GM12878 (cell line): ENCODE results near the gene DNAJC2. TPM values are rescaled to one million over a fixed set of nuclear protein-coding genes. Genes with fewer than 3 reads are reported as not detected.

Experiments used
- ATAC-seq: fragments of 200-7000 bp; cut with Tn5 transposase; 3 replicates; pipeline ENCODE4 v1.9.1; 2020; ENCODE audit warnings: mild to moderate bottlenecking, moderate library complexity
- Bru-seq: library from RNA; stranded (reverse); fragments of 400-500 nt; gene quantifications from one replicate; lab custom pipeline; 2021; lab: Mats Ljungman, UMichigan
- BruChase-seq, 2 experiments: library from RNA; stranded (reverse); fragments of 400-500 nt; gene quantifications; one replicate each; lab custom pipeline; 2021; lab: Mats Ljungman, UMichigan
- BruUV-seq: library from RNA; stranded (reverse); fragments of 400-500 nt; replicated peaks from 2 replicates; lab custom pipeline; 2021; lab: Mats Ljungman, UMichigan
- CTCF ChIA-PET: fragments of 300-600 bp; sonication (Branson Sonifier 250); formaldehyde crosslinking; extraction: SDS; loops from one replicate; lab custom pipeline; 2021; ENCODE audit warnings: inconsistent platforms; lab: Yijun Ruan, JAX
- POLR2A ChIA-PET: fragments of 350-600 bp; formaldehyde crosslinking; extraction: SDS; loops from one replicate; lab custom pipeline; 2021; ENCODE audit warnings: inconsistent platforms; lab: Charles Lee
- RAD21 ChIA-PET: fragments of 300-600 bp; sonication (Branson Sonifier 250); formaldehyde crosslinking; loops from one replicate; lab custom pipeline; 2023; ENCODE audit warnings: antibody characterized with exemption; ENCODE audit not compliant: unreplicated experiment; lab: Charles Lee
- SMC1A ChIA-PET: fragments of 300-600 bp; sonication (Branson Sonifier 250); formaldehyde crosslinking; loops from one replicate; lab custom pipeline; 2023; ENCODE audit not compliant: unreplicated experiment, uncharacterized antibody; lab: Charles Lee
- DNase-seq: peaks from one replicate; pipeline ENCODE4 v3.0.0-alpha.2; 2011; ENCODE audit warnings: low read depth, low spot score
- FAIRE-seq: peaks from 3 replicates; lab custom pipeline; 2011; peaks lifted over from hg19 to GRCh38; lab: Jason Lieb, UNC
- H2AFZ ChIP-seq: 2 replicates; pipeline ENCODE4 v1.6.0; 2011; ENCODE audit warnings: low read depth, low read length, control low read depth; ENCODE audit not compliant: control insufficient read depth
- H3K27ac ChIP-seq: 2 replicates; pipeline ENCODE4 v1.5.1; 2011; ENCODE audit warnings: control low read depth; ENCODE audit not compliant: control insufficient read depth, insufficient read depth
- H3K27me3 ChIP-seq, 2 experiments: replicated peaks in 1 of 2; 2 replicates each; pipeline versions ENCODE4 v1.6.0 to v1.6.1; 2011; ENCODE audit warnings: low read length in 1 of 2; ENCODE audit not compliant: control insufficient read depth in 2 of 2, insufficient read depth in 2 of 2
- H3K36me3 ChIP-seq, 2 experiments: 2 replicates each; pipeline ENCODE4 v1.5.1; 2011; ENCODE audit warnings: low read length in 1 of 2; ENCODE audit not compliant: control insufficient read depth in 2 of 2, insufficient read depth in 2 of 2
- H3K4me1 ChIP-seq: 2 replicates; pipeline ENCODE4 v1.6.1; 2011; ENCODE audit warnings: mild to moderate bottlenecking, low read length, moderate library complexity, mixed read lengths; ENCODE audit not compliant: control insufficient read depth, insufficient read depth
- H3K4me2 ChIP-seq: 2 replicates; pipeline ENCODE4 v1.6.0; 2011; ENCODE audit warnings: control low read depth; ENCODE audit not compliant: control insufficient read depth, insufficient read depth
- H3K4me3 ChIP-seq: fragments of 200-600 bp; sonication (generic); 2 replicates; pipeline ENCODE4 v1.5.1; 2016
- H3K79me2 ChIP-seq: 2 replicates; pipeline ENCODE4 v1.6.0; 2011; ENCODE audit warnings: low read length; ENCODE audit not compliant: control insufficient read depth, insufficient read depth
- H3K9ac ChIP-seq: 2 replicates; pipeline ENCODE4 v1.8.0; 2011; ENCODE audit warnings: low read length, control low read depth, mixed read lengths; ENCODE audit not compliant: control insufficient read depth, insufficient read depth
- H3K9me3 ChIP-seq: replicated peaks from 3 replicates; pipeline ENCODE4 v1.5.1; 2011; ENCODE audit warnings: mild to moderate bottlenecking, low read length; ENCODE audit not compliant: control insufficient read depth, insufficient read depth
- H4K20me1 ChIP-seq: 2 replicates; pipeline ENCODE4 v1.6.0; 2011; ENCODE audit not compliant: control insufficient read depth, insufficient read depth
- ATF7 ChIP-seq: fragments of 450-650 bp; IDR thresholded peaks from 2 replicates; pipeline ENCODE4 v1.6.1; 2016; ENCODE audit warnings: low read depth, mild to moderate bottlenecking
- BCLAF1 ChIP-seq: fragments of 450-650 bp; IDR thresholded peaks from 2 replicates; pipeline ENCODE4 v1.6.1; 2017; ENCODE audit warnings: antibody characterized with exemption, mild to moderate bottlenecking, moderate library complexity
- CHD2 ChIP-seq: IDR thresholded peaks from 2 replicates; pipeline ENCODE4 v1.6.1; 2011; ENCODE audit warnings: low read depth, low read length, improper control_type of control experiment, borderline replicate concordance
- E2F4 ChIP-seq: IDR thresholded peaks from 2 replicates; pipeline ENCODE4 v1.6.1; 2012; ENCODE audit warnings: low read depth, low read length, improper control_type of control experiment
- MXI1 ChIP-seq: fragments of 150-350 bp; IDR thresholded peaks from 2 replicates; pipeline ENCODE4 v1.6.1; 2011; ENCODE audit warnings: low read depth, mild to moderate bottlenecking, inconsistent platforms, low read length, improper control_type of control experiment
- NBN ChIP-seq: fragments of 450-650 bp; IDR thresholded peaks from 2 replicates; pipeline ENCODE4 v1.6.1; 2016
- NFIC ChIP-seq: IDR thresholded peaks from 2 replicates; pipeline ENCODE4 v1.6.1; 2012; ENCODE audit warnings: low read depth, mild to moderate bottlenecking, inconsistent platforms, low read length, moderate library complexity
- NR2C1 ChIP-seq: fragments of 450-650 bp; IDR thresholded peaks from 2 replicates; pipeline ENCODE4 v1.6.1; 2017; ENCODE audit warnings: antibody characterized with exemption, mild to moderate bottlenecking, moderate library complexity
- NRF1 ChIP-seq: conservative IDR thresholded peaks from 2 replicates; pipeline ENCODE4 v1.6.1; 2011; ENCODE audit warnings: mild to moderate bottlenecking, low read depth, low read length, improper control_type of control experiment
- POLR2AphosphoS2 ChIP-seq: IDR thresholded peaks from 2 replicates; pipeline ENCODE4 v1.6.1; 2011; ENCODE audit warnings: low read depth, mild to moderate bottlenecking, low read length, improper control_type of control experiment, moderate library complexity
- SKIL ChIP-seq: fragments of 450-650 bp; IDR thresholded peaks from 2 replicates; pipeline ENCODE4 v1.6.1; 2017; ENCODE audit warnings: mild to moderate bottlenecking, low read depth, inconsistent platforms; ENCODE audit not compliant: poor library complexity, severe bottlenecking
- ZSCAN29 ChIP-seq: fragments of 450-650 bp; IDR thresholded peaks from 2 replicates; pipeline ENCODE4 v1.6.1; 2017; ENCODE audit warnings: mild to moderate bottlenecking, moderate library complexity
- WGBS: methylation state at CpG from one replicate; pipeline ENCODE4 v1.1.6; 2016; ENCODE audit warnings: low lambda C conversion rate; ENCODE audit not compliant: insufficient replicate concordance, insufficient coverage; ENCODE audit errors: missing lambda C conversion rate; 5-methylcytosine and 5-hydroxymethylcytosine counted together
- in situ Hi-C: fragments of 300-500 bp; cut with MboI; formaldehyde crosslinking; loops from 9 replicates; pipeline ENCODE4 v1.14.3; 2018; ENCODE audit warnings: mixed read lengths
- intact Hi-C: fragments of 100-400 bp; cut with micrococcal nuclease; formaldehyde crosslinking; loops from one replicate; pipeline ENCODE4 v1.14.2; 2022; ENCODE audit not compliant: unreplicated experiment
- long read RNA-seq, 2 experiments: library from polyadenylated mRNA; unstranded; transcript quantifications; one replicate each; pipeline ENCODE4 v2.0.0, GENCODE V29; 2019 to 2020
- polyA minus RNA-seq, 3 experiments: library from RNA; depleted of rRNA, polyadenylated mRNA; stranded (reverse); fragments of >200 nt; gene quantifications; 2 replicates each; pipeline ENCODE4 v1.2.3, GENCODE V29; 2011
- polyA plus RNA-seq, 11 experiments: library from polyadenylated mRNA; depleted of rRNA in 4 of 11; unstranded in 6 of 11; stranded (reverse) in 5 of 11; fragments of >200 nt; fragmentation: Nextera tagmentation in 4 of 11; fragmentation: Illumina TruSeq in 1 of 11; extraction: Ambion mirVana in 4 of 11; extraction: Trizol in 1 of 11; gene quantifications; 1 replicate in 1 of 11; 2 replicates in 10 of 11; pipeline versions ENCODE4 v1.2.1 to v1.2.3, GENCODE V29; 2011 to 2016; ENCODE audit warnings: inconsistent platforms in 2 of 11, missing spikeins in 2 of 11, low read depth in 1 of 11
- total RNA-seq, 4 experiments: library from RNA; depleted of rRNA in 3 of 4; stranded (reverse); fragments of >200 nt in 3 of 4; fragmentation: Illumina TruSeq in 1 of 4; extraction: Trizol in 1 of 4; gene quantifications; 2 replicates each; pipeline versions ENCODE4 v1.2.1 to v1.2.3, GENCODE V29; 2013 to 2021

The DNAJC2 gene
- 57.8 and 66.4 TPM in 2 replicates for total RNA-seq (2013; cell fraction: nucleolus; rRNA removed)
- 22.9 and 23.7 TPM in 2 replicates for total RNA-seq (2014; rRNA removed)
- 50.4 and 53.8 TPM in 2 replicates for total RNA-seq (2014; rRNA removed; fragmentation: Illumina TruSeq; extraction: Trizol)
- total RNA-seq (2021): 32.4 and 34.2 TPM in 2 replicates
- polyA plus RNA-seq (2011; ENCODE audit: low read depth): 17.4 TPM
- polyA plus RNA-seq (2011; rRNA removed): 25.7 and 38.3 TPM in 2 replicates
- 7.5 and 9.6 TPM in 2 replicates for polyA plus RNA-seq (2011; cell fraction: cytosol; rRNA removed)
- 35.5 and 39.8 TPM in 2 replicates for polyA plus RNA-seq (2011; cell fraction: nucleus; rRNA removed)
- polyA plus RNA-seq (2012): 26.1 and 26.3 TPM in 2 replicates
- 54.4 and 77.7 TPM in 2 replicates for polyA plus RNA-seq (2014; fragmentation: Illumina TruSeq; extraction: Trizol)
- polyA plus RNA-seq (2014; fragmentation: Nextera tagmentation; extraction: Ambion mirVana): 10 to 100 TPM; 18.2 to 26.8 TPM
- 25.2 and 27.0 TPM in 2 replicates for polyA plus RNA-seq (2014; rRNA removed)
- polyA plus RNA-seq (2016; fragmentation: Nextera tagmentation; extraction: Ambion mirVana): 10 to 100 TPM; 60.3 to 63.1 TPM
- 6.7 and 11.0 TPM in 2 replicates for polyA minus RNA-seq (2011; rRNA and poly(A)+ RNA removed)
- 6.4 and 6.7 TPM in 2 replicates for polyA minus RNA-seq (2011; cell fraction: cytosol; rRNA and poly(A)+ RNA removed)
- 15.4 and 27.6 TPM in 2 replicates for polyA minus RNA-seq (2011; cell fraction: nucleus; rRNA and poly(A)+ RNA removed)
- percentile 88 among the genes with signal in this experiment for Bru-seq, nascent RNA
- percentile 77 among the genes with signal in this experiment for BruChase-seq, experiment 1, labeled RNA remaining after a 6-hour chase
- BruChase-seq, experiment 2, labeled RNA remaining after a 2-hour chase: percentile 80 among the genes with signal in this experiment
- long read RNA-seq, experiment 1, transcript DNAJC2-203 (17 exons, 2,167 nt): major isoform, 9 of 40 reads
- long read RNA-seq, experiment 1, partial matches to known transcripts: 29 of 40 reads
- long read RNA-seq, experiment 1, other reads (novel, unspliced or antisense): 2 of 40 reads
- long read RNA-seq, experiment 2, partial matches to known transcripts: 149 of 174 reads
- long read RNA-seq, experiment 2, other reads (novel, unspliced or antisense): 20 of 174 reads

- 12% methylated on average over 43 of the region's 43 CpGs for WGBS
- in situ Hi-C loops: loop anchor here (25.0 kb wide), 1 partner anchor 1743 kb away; no protein-coding TSS in a partner anchor
- H3K4me1 ChIP-seq: peaks cover 7% of the 10 kb centered on the region
- TF ChIP-seq BCLAF1 (no peak), SKIL (peak; percentile 94), MXI1 (peak; percentile 94), ZSCAN29 (no peak), NBN (peak; percentile 79), ATF7 (peak; percentile 89), POLR2AphosphoS2 (peak; percentile 66; the same call in 1 of the 2 replicates), NFIC (no peak), NR2C1 (peak; percentile 92), E2F4 (0 out of 2 replicates have a peak, but pooled peaks have one; percentile 31), NRF1 (no peak), CHD2 (peak; percentile 30; the same call in 1 of the 2 replicates)
Measured at GRCh38 chr7:103344453-103345149, at the start of gene DNAJC2. Gene DNAJC2, minus strand, starts transcription at chr7:103344767. Its CDS starts 145 bp downstream, at chr7:103344622.

More at GRCh38 chr7:103344453-103345149, at the start of gene DNAJC2:
- ChIA-PET SMC1A (no interaction called here), RAD21 (interaction anchor here (0.6 kb wide), 1 partner anchor 212 kb away, joined by 3 read pairs; no protein-coding TSS in a partner anchor), POLR2A (no interaction called here), CTCF (interaction anchor here (1.3 to 1.5 kb wide), 2 partner anchors 15 to 48 kb away, joined by 3 read pairs; no protein-coding TSS in a partner anchor)
- DNase-seq (peak; percentile 69), ATAC-seq (peak; percentile 88), FAIRE-seq (peak; percentile 88)
- Histone ChIP-seq H3K27ac (peak within 1 kb of the TSS; percentile 87), H4K20me1 (no peaks in the 10 kb centered on the region), H2AFZ (peak within 1 kb of the TSS; percentile 97), H3K9me3 (no peaks in the 10 kb centered on the region), H3K79me2 (peaks cover 72% of the 10 kb centered on the region), H3K36me3 (peaks cover 0 to 13% of the 10 kb centered on the region in 2 experiments; a peak in 2 of 4 replicates), H3K27me3 (no peaks in the 10 kb centered on the region), H3K9ac (peak within 1 kb of the TSS; percentile 92), H3K4me3 (peak within 1 kb of the TSS; percentile 83), H3K4me2 (peak within 1 kb of the TSS; percentile 77)
- no TSS peak for BruUV-seq
- intact Hi-C loops: loop anchor here (1.0 to 10.0 kb wide), 3 partner anchors 47 to 200 kb away; partner anchors contain the start of genes NAPEPLD and PMPCB
